SU-DHL-6 (cell line): Measurements from ENCODE around the gene MTFR1L.

Experiments
- CTCF ChIP-seq: fragments of 200-600 bp; sonication (generic); IDR thresholded peaks from one replicate; pipeline ENCODE4 v1.5.1; 2017; ENCODE audit warnings: antibody characterized with exemption, mild to moderate bottlenecking, low read length, moderate library complexity; ENCODE audit not compliant: insufficient read depth, poor library complexity, severe bottlenecking
- EZH2phosphoT487 ChIP-seq: fragments of 200-600 bp; sonication (generic), shearing (Covaris generic); conservative IDR thresholded peaks from 2 replicates; pipeline ENCODE4 v1.6.1; 2018; ENCODE audit warnings: mild to moderate bottlenecking, antibody characterized with exemption, low read length, moderate library complexity, mixed read lengths

- no peak for TF ChIP-seq CTCF
- TF ChIP-seq EZH2phosphoT487 = no peak
Observed at GRCh38 chr1:25862785-25863485, 43.2 kb downstream of the MTFR1L start.
